VCaP (cell line): ENCODE measurements around the gene WDR37.

Experiments used
- H3K27ac ChIP-seq: fragments of 450-650 bp; 2 replicates; pipeline ENCODE4 v1.5.1; 2017
- TF ChIP-seq, protein P1 (sequence below): fragments of 450-650 bp; conservative IDR thresholded peaks from 2 replicates; pipeline ENCODE4 v1.5.1; 2017; ENCODE audit warnings: mild to moderate bottlenecking, moderate library complexity

The WDR37 gene

DNA sequence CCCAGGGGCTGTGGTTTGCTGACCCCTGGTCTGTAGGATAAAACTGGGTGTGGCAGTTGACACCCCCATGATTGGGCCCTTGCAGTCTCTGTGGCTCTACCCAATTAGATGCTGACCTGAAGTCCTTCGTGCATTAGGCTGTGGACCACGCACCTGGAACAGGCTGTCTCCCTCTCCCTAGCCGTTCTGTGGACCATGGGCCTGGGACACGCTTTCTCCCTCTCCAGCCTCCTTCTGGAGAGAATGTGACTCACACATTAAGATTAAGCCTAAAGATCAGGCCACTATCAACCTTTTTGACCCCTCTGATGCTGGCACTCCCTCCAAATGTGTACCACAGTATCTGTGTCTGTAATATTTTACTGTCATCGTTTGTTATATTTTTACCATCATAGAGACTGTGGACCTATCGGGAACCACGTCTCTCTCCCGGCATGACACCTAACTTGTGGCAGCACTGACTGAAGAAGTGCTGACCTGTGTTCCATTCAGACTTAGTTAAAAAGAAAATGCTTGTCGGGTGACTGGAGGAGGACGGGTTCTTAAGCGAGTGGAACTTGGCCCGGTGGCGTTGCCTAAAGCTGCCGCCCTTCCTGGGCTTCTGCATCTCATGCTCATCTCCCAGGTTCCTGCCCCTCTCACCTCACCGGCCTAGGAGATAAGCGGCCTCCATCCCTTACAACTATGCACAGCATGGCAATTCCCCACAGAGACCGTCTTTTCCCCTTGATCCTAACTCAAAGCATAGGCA lies 92.8 kb downstream of the WDR37 start:
- TF ChIP-seq, protein P1, sequence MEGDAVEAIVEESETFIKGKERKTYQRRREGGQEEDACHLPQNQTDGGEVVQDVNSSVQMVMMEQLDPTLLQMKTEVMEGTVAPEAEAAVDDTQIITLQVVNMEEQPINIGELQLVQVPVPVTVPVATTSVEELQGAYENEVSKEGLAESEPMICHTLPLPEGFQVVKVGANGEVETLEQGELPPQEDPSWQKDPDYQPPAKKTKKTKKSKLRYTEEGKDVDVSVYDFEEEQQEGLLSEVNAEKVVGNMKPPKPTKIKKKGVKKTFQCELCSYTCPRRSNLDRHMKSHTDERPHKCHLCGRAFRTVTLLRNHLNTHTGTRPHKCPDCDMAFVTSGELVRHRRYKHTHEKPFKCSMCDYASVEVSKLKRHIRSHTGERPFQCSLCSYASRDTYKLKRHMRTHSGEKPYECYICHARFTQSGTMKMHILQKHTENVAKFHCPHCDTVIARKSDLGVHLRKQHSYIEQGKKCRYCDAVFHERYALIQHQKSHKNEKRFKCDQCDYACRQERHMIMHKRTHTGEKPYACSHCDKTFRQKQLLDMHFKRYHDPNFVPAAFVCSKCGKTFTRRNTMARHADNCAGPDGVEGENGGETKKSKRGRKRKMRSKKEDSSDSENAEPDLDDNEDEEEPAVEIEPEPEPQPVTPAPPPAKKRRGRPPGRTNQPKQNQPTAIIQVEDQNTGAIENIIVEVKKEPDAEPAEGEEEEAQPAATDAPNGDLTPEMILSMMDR, result no peak
- no peak overlapping the region for H3K27ac ChIP-seq

DNA sequence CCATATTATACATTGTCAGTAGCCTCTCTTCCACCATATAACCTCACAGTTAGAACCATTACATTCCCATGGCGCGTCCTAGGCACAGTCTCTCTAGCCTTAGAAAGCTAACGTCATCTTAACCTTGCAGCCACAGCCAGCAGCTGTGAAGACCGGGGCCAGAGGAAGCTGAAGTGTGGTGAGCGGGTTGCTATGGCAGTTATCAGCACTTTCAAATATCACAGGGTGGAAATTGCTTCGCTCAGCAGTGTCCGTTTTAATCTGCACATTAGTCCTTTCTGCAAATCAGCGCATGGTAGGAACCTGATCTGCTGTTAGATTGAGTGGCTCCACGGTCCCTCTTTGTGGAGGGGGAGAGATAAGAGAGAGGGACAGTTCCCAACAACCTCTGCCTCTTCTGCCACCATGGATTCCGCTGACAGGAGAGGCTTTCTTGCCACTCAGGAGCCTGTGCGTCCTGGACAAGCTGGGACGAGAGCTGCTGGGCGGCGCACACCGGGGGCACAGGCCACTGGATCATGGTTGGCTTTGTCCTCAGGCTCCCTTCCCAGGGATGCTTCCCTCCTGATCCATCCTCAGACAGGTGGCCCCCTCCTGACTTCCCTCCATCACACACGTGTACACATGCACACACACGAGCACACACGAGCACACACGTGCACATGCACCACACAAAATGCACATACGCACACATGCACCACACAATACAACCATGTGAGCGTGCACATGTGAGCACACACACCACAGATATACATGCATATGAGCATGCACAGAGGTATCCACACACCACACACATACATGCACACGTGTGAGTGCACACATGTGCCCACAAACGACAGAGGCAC lies 93.8 kb downstream of the WDR37 start:
- TF ChIP-seq, protein P1, result no peak
- H3K27ac ChIP-seq, result no peak overlapping the region

DNA sequence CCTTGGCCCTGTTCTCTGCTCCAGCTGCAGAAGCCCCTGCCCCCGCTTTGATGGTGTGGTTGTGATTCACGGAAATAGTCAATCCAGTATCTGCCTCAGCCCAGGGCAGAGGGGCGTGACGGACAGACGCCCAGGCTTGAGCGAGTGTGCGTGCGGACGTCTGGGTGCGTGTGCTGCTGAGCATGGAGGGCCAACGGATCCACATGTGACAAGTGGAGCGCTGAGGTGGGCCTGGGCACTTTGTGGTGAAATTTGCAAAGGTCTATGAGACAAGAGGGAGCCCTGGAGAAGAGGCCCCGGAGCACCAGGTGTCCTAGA lies 94.4 kb downstream of the WDR37 start:
- no peak overlapping the region for H3K27ac ChIP-seq
- TF ChIP-seq, protein P1, result no peak

DNA sequence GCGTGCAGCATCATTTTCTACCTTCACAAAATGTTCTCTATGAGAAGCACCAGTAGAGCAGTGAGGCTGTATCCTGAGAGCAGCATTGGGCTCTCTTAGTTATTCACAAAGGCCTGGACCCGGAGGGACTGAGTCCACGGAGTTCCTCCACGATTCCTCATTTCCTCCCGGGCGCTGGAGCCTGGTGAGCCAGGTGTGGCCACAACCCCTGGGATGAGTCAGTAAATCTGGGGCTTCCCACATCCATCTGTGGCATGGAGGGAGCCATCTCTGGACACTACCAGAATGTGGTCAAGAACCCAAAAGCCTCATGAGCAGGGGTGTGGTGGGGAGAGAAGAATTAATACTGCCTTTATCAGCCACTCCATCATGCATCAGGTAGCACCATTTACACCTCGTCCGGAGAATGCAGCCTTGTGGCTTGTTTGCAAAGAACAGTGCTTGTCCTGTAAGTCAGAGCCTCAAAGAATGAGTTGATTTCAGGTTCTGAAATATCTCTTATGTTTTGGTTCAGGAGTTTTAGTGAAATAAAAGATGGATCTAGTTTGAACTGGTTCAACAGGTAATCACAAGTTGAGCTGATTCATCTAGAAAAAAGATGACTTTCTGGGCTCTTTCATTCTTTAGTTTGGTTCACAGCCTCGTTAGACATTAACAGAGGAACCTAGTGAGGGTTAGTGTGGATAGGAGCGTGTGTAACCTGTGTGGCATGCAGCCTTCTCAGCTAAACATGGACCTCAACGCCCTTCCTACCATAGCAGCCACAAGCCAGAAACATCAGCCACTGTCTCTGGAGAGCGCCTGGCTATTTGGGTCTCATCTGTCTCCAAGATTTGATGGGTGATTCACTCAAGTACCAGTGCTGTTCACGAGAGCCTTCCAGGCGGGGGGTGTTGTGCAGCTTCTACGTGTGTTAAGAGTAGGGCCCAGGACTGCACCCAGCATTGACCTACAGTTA lies 95.2 kb downstream of the WDR37 start:
- no peak overlapping the region for H3K27ac ChIP-seq
- TF ChIP-seq, protein P1, result no peak

DNA sequence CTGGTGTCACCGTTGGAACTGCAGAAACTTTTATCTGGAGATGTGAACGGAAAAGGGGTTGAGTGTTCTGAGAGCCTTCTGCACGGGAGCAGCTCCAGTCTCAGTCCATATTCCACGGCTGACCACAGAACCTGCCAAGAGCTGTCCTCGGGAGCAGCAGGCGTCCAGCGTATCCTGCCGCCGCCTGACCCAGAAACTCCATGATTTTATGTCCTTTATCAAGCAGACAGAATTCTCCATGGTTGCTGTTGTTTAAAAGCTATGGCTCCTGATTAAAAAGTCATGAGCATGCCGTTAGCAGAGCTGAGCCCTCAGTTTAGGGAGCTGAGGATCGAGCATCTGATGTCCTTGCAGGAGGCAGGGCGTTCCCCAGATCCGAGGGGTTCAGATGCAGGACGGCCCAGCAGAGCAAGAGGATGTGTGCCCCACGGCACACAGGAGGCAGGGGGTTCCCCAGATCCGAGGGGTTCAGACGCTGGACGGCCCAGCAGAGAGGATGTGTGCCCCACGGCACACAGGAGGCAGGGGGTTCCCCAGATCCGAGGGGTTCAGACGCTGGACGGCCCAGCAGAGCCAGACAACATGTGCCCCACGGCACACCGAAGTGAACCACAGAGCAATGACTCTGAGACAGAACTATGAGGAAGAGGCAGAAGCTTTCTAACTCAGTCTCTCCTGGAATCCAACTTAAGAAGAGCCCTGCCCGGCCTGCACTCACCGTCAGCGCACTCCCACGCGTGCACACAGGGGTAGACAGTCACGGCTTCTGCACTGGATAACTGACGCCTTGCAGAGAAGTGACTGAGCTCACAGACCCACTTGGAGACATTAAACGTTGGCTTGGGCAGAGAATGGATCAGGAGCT lies 96.4 kb downstream of the WDR37 start:
- TF ChIP-seq, protein P1, result no peak

DNA sequence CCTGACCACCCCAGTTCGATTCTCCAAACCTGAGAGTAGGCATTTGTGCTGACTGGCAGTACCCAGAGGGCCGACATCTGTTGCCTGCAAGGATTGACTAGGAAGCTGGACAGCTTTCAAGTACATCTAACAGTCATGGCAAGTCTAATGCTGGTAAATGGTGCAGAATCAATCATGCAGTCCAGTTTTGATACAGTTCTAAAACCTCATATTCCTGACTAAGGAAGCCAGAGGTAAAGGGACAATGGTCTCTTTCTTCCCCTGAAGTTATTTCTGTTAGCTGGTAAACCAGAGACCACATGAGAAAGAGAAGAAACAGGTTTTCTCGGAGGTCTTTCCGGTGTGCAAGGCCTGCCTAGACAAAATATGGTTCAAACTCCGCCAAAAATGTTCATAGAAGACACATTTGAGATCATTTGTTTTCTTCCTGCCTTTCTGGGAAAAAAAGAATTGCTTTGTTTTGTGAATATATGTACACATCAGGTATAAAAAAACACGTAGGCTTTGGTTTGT lies 97.1 kb downstream of the WDR37 start:
- H3K27ac ChIP-seq, result no peak overlapping the region
- TF ChIP-seq, protein P1, result no peak

More for the DNA sequence above, 96.4 kb downstream of the WDR37 start:
- no peak overlapping the region for H3K27ac ChIP-seq
